ENCODE results near the gene BCL6.

Gene BCL6

GRCh38 chr3:187759601-187760000 is 14.3 kb upstream of the BCL6 start:
- DNase-seq (ENCODE audit: low read depth) = no peak

GRCh38 chr3:187758318-187758955 is 13.2 kb upstream of the BCL6 start:
- DNase-seq (ENCODE audit: low read depth) = no peak

GRCh38 chr3:187753516-187753915 is 8.2 kb upstream of the BCL6 start:
- DNase-seq (ENCODE audit: low read depth) = no peak

GRCh38 chr3:187750513-187751123 is 5.3 kb upstream of the BCL6 start:
- DNase-seq (ENCODE audit: low read depth) = no peak

- DNase-seq (ENCODE audit: low read depth) = no peak
Measured at GRCh38 chr3:187750006-187750512, 4.8 kb upstream of the BCL6 start.

- DNase-seq (ENCODE audit: low read depth) = peak; percentile 81
Measured at GRCh38 chr3:187748050-187748481, 2.8 kb upstream of the BCL6 start.

- no peak for DNase-seq (ENCODE audit: low read depth)
Measured at GRCh38 chr3:187747506-187747905, 2.2 kb upstream of the BCL6 start.

GRCh38 chr3:187746442-187747281 is 1.4 kb upstream of the BCL6 start:
- no peak for DNase-seq (ENCODE audit: low read depth)

GRCh38 chr3:187746059-187746441 is 782 bp upstream of the BCL6 start:
- DNase-seq (ENCODE audit: low read depth) = no peak

- DNase-seq (ENCODE audit: low read depth) = no peak
Measured at GRCh38 chr3:187744169-187745151, 808 bp downstream of the BCL6 start.

- DNase-seq (ENCODE audit: low read depth) = no peak
Measured at GRCh38 chr3:187743195-187744141, 1.8 kb downstream of the BCL6 start.

- DNase-seq (ENCODE audit: low read depth) = no peak
Measured at GRCh38 chr3:187742351-187743171, 2.7 kb downstream of the BCL6 start.

- DNase-seq (ENCODE audit: low read depth) = peak; percentile 59
Measured at GRCh38 chr3:187741403-187742350, 3.6 kb downstream of the BCL6 start.

GRCh38 chr3:187740421-187741399 is 4.6 kb downstream of the BCL6 start:
- no peak for DNase-seq (ENCODE audit: low read depth)

GRCh38 chr3:187739561-187740332 is 5.5 kb downstream of the BCL6 start:
- DNase-seq (ENCODE audit: low read depth) = peak; percentile 61

- DNase-seq (ENCODE audit: low read depth) = no peak
Measured at GRCh38 chr3:187739094-187739560, 6.1 kb downstream of the BCL6 start.
